NT2/D1 (cell line): ENCODE measurements around the gene FLOT1.

Source experiments
- YY1 ChIP-seq: IDR thresholded peaks from 2 replicates; pipeline ENCODE4 v1.6.1; 2011; ENCODE audit not compliant: insufficient read length, insufficient read depth
- ZNF274 ChIP-seq: IDR thresholded peaks from 2 replicates; pipeline ENCODE4 v1.6.1; 2011; ENCODE audit warnings: mild to moderate bottlenecking, low read depth, low read length

DNA sequence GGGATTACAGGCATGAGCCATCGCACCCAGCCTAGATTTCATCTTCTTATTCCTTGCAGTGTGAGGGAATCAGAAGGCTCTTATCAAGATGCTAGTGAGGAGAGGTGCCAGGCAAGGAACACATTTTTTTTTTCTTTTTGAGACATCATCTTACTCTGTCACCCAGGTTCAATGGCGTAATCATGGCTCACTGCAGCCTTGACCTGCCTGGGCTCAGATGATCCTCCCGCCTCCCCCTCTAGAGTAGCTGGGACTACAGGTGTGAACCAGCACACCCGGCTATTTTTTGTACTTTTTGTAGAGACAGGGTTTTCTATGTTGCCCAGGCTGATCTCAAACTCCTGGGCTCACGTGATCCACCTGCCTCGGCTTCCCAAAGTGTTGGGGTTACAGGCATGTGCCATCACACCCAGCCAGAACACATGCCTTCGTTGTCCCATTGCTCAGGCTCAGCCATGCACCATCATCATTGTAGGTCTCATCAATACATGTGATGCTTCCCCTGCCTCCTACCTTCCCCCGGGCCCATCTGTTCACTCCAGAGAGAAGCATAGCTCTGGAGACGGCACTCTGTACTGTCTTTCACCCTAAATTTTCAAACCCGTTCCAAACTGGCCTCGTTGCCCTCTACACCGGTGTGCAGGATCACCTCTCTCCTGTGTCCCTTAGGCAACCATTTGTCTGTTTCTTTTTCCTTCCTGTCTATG lies 10.1 kb downstream of the FLOT1 start:
- no peak for TF ChIP-seq ZNF274
- no peak for TF ChIP-seq YY1
